ENCODE measurements around the gene HMMR.
A peak's percentile ranks its signal among the peaks of the same experiment; 100 is the strongest.

The HMMR gene

GRCh38 chr5:163489745-163490075, 29.3 kb downstream of the HMMR start:
- no peak overlapping the region for H3K4me3 ChIP-seq (replicated peaks; ENCODE audit: low read depth, low read length)
- no peak for DNase-seq (ENCODE audit: extremely low read depth, low read depth)
- TF ChIP-seq CTCF (IDR thresholded peaks at IDR 0.05; ENCODE audit: low read depth, low read length, missing control alignments), result no peak

GRCh38 chr5:163496286-163496685, 35.9 kb downstream of the HMMR start:
- DNase-seq (ENCODE audit: extremely low read depth, low read depth), result no peak
- TF ChIP-seq CTCF (IDR thresholded peaks at IDR 0.05; ENCODE audit: low read depth, low read length, missing control alignments), result no peak
- H3K4me3 ChIP-seq (replicated peaks; ENCODE audit: low read depth, low read length), result no peak overlapping the region

GRCh38 chr5:163497315-163497714, 36.9 kb downstream of the HMMR start:
- no peak overlapping the region for H3K4me3 ChIP-seq (replicated peaks; ENCODE audit: low read depth, low read length)
- no peak for TF ChIP-seq CTCF (IDR thresholded peaks at IDR 0.05; ENCODE audit: low read depth, low read length, missing control alignments)
- DNase-seq (ENCODE audit: extremely low read depth, low read depth), result no peak

- no peak for TF ChIP-seq CTCF (IDR thresholded peaks at IDR 0.05; ENCODE audit: low read depth, low read length, missing control alignments)
- H3K4me3 ChIP-seq (replicated peaks; ENCODE audit: low read depth, low read length), result no peak overlapping the region
- no peak for DNase-seq (ENCODE audit: extremely low read depth, low read depth)
Measured at GRCh38 chr5:163498886-163499285, 38.5 kb downstream of the HMMR start.

GRCh38 chr5:163502521-163502920, 42.1 kb downstream of the HMMR start:
- TF ChIP-seq CTCF (IDR thresholded peaks at IDR 0.05; ENCODE audit: low read depth, low read length, missing control alignments), result no peak
- H3K4me3 ChIP-seq (replicated peaks; ENCODE audit: low read depth, low read length), result peak overlapping the region; percentile 89
- DNase-seq (ENCODE audit: extremely low read depth, low read depth), result no peak

GRCh38 chr5:163503106-163504078, 43.0 kb downstream of the HMMR start:
- DNase-seq (ENCODE audit: extremely low read depth, low read depth), result peak; percentile 88
- TF ChIP-seq CTCF (IDR thresholded peaks at IDR 0.05; ENCODE audit: low read depth, low read length, missing control alignments), result peak; percentile 43
- peak overlapping the region; percentile 89 for H3K4me3 ChIP-seq (replicated peaks; ENCODE audit: low read depth, low read length)

All from HFF-Myc (cell line).